ENCODE data around the gene HOXA6. TPM values are rescaled to one million over a fixed set of nuclear protein-coding genes. Genes with fewer than 3 reads are reported as not detected.

HOXA6 gene
- polyA plus RNA-seq, 4 donors, result 25.1 to 48.3 (median 35.4) TPM

DNA sequence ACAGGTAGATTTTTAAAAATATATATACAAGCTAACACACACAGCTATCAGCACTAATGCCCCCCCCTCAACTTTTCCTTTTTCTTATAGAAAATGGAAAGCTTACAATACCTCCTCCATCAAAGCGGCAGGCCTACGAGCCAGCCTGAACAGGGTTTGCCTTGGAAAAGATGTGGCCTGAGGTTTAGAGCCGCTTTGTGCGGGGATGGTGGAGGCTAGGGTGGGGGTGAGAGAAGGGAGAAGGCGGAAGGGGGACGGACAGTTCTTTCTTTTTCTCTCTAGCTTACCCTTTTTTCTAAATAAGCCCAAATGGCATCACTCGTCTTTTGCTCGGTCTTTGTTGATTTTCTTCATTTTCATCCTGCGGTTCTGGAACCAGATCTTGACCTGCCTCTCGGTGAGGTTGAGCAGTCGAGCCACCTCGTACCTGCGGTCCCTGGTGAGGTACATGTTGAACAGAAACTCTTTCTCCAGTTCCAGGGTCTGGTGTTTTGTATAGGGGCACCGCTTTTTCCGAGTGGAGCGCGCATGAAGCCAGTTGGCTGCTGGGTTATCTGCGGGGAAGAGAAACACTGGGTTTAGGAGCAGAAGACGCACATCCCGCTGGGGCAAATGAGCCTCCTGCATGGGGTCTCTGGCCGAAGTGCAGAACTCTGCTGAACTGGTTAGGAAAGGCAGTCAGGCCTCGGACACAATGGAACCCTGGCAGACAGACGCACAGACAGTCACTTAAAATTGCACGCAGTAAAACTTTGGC is 15.9 kb upstream of the HOXA6 start:
- DNase-seq (ENCODE audit: low read depth in 4 of 4, low spot score in 3 of 4), result no peak

DNA sequence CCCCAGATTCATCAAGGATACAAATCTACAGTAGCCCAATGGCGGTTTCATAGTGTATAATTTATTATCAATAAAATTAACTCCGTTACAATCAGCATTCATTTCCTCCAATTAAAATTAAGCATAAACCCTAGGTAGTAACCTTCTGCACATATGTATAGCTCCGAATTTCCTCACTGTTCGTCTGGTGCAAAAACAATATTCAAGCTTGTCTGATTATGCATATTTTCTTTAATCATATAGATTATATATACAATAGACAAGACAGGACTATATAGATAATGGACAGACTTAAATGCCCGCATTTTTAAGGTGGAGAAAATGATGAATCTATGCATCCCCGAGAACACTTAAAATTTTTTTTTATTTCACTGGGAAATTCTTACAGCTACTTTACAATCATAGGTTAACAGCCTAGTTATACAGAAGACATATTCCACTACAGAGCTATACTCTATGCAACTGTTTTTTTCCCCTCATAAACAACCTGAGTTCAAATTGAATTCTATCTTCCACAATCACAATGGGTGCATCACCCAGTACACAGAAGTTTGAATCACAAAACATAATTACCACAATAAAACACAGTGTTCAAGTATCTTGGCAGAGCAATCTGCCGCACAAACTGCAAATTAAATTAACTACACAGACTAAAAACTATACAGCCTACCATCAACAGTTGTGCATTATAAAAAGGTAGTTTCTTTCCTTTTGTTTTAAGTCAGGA is 15.2 kb upstream of the HOXA6 start:
- DNase-seq (ENCODE audit: low read depth in 4 of 4, low spot score in 3 of 4), result no peak

DNA sequence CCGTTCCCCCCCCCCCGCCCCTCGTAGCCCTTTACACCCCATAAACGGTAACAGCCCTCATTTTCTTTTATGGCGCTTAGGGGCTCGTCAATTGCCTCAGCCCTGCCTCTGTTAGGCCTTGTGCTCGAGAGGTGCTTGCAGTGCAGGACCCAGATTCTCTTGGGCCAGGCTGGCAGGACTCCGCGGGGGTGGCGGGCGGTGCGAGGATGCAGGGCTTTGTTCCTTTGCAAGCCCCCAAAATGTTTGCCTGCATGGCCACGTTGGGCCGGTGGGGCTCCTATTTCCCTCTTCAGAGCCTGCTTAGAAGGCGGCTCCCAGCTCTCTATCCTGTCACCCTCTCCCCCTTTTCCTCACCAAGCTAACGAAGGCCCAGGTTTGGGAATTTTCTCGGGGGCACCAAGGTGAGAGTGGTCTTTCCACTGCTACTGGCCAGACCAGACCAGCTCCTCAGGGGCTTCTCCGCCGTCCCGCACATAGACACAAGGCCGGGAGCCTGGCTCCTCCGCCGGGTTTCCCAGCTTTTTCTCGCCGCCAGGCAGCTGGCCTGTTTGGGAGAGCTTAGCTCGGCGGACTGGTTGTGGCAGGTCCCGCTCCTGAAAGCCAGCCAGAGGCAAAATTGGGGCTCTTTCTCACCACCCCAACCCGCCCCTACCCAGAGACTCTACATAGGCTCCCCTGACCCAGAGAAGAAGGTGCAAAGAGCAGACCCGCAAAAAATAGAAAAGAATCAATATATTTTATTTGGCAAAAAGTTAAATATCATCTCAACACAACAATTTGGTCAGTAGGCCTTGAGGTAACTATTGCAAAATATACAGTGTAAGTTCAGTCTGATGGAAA is 14.4 kb upstream of the HOXA6 start:
- DNase-seq (ENCODE audit: low read depth in 4 of 4, low spot score in 3 of 4), result no peak

GRCh38 chr7:27161214-27161720 is 13.7 kb upstream of the HOXA6 start:
- DNase-seq (ENCODE audit: low read depth in 4 of 4, low spot score in 3 of 4), result no peak

GRCh38 chr7:27160546-27161213 is 13.1 kb upstream of the HOXA6 start:
- peak in 3 of 4 donors; percentile 86 to 93 (median 86) for DNase-seq (ENCODE audit: low read depth in 4 of 4, low spot score in 3 of 4)

GRCh38 chr7:27160145-27160545 is 12.6 kb upstream of the HOXA6 start:
- DNase-seq (ENCODE audit: low read depth in 4 of 4, low spot score in 3 of 4), result no peak

GRCh38 chr7:27159266-27160144 is 11.9 kb upstream of the HOXA6 start:
- no peak for DNase-seq (ENCODE audit: low read depth in 4 of 4, low spot score in 3 of 4)

DNA sequence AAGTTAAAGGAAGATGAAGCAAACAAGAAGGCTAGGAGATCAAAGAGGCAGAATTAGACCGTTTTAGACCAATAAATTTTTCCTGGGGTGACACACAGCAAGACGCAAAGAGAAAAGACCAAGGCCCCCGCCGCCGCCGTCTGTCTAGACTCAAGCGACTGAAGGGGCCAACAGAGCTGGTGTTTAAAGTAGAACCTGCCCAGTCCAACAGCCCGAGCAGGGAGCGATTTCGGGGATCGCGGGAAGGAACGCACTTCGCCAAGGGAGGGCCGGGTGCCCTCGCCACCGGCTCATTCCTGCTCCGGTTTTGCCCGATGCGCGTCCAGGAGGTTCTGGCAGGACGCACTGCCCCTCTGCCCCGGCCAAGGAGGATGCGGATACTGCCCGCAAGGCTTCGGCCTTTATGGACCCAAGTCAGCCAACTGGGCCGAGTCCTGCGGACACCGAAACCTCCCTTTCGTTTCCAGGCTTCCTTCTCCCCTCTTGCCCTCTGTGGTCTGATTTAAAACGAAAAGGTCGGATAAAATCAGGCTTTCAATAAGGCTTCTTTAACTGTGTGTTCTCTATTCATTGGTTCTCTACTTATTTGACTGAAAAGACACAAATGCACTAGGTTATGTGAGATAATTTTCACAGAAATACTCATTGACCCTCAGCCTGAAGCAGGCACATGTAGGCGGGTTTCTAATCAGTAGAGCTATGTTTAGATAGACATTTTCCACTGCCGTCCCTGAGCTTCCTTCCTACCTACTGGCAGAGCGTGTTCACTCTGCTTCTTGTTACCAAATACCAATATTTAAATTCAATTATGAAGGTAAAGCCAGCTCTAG is 11.1 kb upstream of the HOXA6 start:
- DNase-seq (ENCODE audit: low read depth in 4 of 4, low spot score in 3 of 4), result no peak

DNA sequence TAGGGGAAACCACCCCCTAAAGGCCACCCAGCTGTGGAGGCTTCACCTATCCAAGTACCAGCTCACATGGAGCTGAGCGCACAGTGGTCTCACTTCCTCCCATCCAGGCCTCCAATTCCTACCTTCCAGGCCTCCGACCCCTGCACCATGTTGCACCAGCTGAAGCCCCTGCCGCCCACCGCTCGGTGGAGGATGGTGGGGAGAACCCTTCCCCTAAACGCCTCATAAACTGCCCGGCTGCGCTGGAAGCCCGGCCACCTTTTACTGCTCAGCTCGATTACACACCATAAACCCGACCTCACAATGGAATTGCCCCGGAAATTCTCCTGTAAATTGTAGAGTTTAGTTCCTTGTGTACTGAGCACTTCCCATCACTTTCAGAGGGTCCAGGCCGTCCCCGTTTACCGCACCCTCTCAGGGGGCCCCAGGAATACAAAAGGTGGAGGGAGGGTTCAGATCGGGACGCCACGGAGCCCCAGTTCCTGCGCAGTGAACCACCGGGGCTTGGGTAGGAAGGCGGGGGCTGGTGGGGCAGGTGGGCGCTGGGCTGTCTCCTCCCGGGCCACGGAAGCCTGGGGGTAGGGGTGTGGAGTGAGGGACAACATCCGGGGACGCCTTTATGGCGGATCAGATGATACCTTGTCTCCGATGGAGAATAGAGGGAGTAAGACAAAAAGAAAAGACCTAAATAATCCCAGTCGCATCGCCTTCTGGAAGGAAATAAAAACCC is 10.3 kb upstream of the HOXA6 start:
- peak in 1 of 4 donors; percentile 78 for DNase-seq (ENCODE audit: low read depth in 4 of 4, low spot score in 3 of 4)

GRCh38 chr7:27156916-27157701 is 9.5 kb upstream of the HOXA6 start:
- DNase-seq (ENCODE audit: low read depth in 4 of 4, low spot score in 3 of 4), result no peak

GRCh38 chr7:27156508-27156898 is 8.9 kb upstream of the HOXA6 start, which contains the start of gene HOXA7:
Gene HOXA7 (minus strand): TSS chr7:27156675. CDS start chr7:27156545, 130 bp downstream.
- peak in 3 of 4 donors; percentile 83 to 89 (median 85) for DNase-seq (ENCODE audit: low read depth in 4 of 4, low spot score in 3 of 4)

GRCh38 chr7:27155816-27156507 is 8.4 kb upstream of the HOXA6 start:
- DNase-seq (ENCODE audit: low read depth in 4 of 4, low spot score in 3 of 4), result no peak

DNA sequence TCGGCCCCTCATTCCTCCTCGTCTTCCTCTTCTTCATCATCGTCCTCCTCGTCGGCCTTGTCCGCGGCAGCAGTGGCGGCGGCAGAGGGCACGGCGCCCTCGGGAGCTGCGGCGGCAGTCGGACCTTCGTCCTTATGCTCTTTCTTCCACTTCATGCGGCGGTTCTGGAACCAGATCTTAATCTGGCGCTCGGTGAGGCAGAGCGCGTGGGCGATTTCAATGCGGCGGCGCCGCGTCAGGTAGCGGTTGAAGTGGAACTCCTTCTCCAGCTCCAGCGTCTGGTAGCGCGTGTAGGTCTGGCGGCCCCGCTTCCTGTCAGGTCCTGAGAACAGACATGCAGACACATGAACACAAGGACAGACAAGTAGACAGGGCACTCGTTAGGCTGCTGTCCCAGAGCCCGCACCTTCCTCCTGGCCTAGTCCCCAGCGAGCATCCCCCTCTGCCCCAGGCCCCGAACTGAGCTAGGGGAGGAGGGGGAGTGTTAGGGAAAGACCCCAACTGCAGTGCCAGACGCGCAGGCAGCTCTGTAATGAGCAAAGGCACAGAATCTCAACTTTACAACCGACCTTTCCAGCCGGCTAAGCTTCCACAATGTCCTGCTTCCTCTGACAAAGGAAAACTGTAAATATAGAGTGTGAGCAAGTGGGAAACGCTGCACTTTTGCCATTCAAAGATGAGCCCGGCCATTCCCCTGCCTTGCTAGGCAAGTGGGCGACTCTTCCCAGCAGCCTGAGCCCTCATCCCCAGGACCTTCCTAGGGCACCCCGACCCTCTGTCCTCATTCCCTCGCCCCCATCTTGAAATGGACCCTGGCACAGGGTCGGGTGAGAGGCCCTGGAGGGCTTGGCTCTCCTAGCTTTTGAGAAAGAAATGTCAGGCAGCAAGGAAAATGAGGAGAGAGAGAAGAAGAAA is 7.6 kb upstream of the HOXA6 start:
- no peak for DNase-seq (ENCODE audit: low read depth in 4 of 4, low spot score in 3 of 4)

GRCh38 chr7:27154369-27154768 is 6.8 kb upstream of the HOXA6 start:
- no peak for DNase-seq (ENCODE audit: low read depth in 4 of 4, low spot score in 3 of 4)

DNA sequence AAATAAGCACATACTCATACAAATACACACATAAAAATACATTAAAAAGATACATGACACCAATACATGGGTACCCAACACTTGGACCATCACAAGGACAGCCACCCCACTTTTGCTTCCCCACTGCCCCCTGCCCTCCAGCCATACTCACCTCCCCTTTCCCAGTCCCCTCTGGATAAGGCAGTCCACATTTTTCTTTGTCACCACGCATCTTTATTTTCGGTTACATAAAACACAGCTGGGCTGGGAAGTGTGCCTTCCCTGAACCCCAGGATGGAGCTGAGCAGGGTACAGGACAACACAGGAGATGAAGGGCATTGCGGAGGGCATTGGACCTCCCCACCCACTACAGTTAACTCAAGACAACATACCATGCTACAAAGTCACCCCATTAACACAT is 6.0 kb upstream of the HOXA6 start:
- no peak for DNase-seq (ENCODE audit: low read depth in 4 of 4, low spot score in 3 of 4)
